Globus pallidus (tissue), 1 donor: ENCODE data around the gene ITPKB.

Source experiments
- DNase-seq: peaks from one replicate; pipeline ENCODE4 v3.0.0-alpha.2; 2015; ENCODE audit warnings: low spot score

Gene ITPKB

GRCh38 chr1:226704169-226704937, 34.7 kb downstream of the ITPKB start:
- no peak for DNase-seq

- peak; percentile 78 for DNase-seq
Measured at GRCh38 chr1:226702957-226703831, 35.9 kb downstream of the ITPKB start.

- no peak for DNase-seq
Measured at GRCh38 chr1:226702318-226702956, 36.6 kb downstream of the ITPKB start.

GRCh38 chr1:226700861-226701260, 38.2 kb downstream of the ITPKB start:
- no peak for DNase-seq

GRCh38 chr1:226699166-226699565, 39.9 kb downstream of the ITPKB start:
- DNase-seq = no peak

- no peak for DNase-seq
Measured at GRCh38 chr1:226698659-226699058, 40.4 kb downstream of the ITPKB start.

- DNase-seq = no peak
Measured at GRCh38 chr1:226697929-226698544, 41.0 kb downstream of the ITPKB start.

GRCh38 chr1:226697151-226697928, 41.7 kb downstream of the ITPKB start:
- no peak for DNase-seq

- DNase-seq = no peak
Measured at GRCh38 chr1:226696547-226696946, 42.5 kb downstream of the ITPKB start.

GRCh38 chr1:226695335-226695900, 43.7 kb downstream of the ITPKB start:
- no peak for DNase-seq

GRCh38 chr1:226692823-226693222, 46.3 kb downstream of the ITPKB start:
- no peak for DNase-seq

- no peak for DNase-seq
Measured at GRCh38 chr1:226692051-226692792, 46.9 kb downstream of the ITPKB start.

- DNase-seq = no peak
Measured at GRCh38 chr1:226691247-226691646, 47.8 kb downstream of the ITPKB start.

- DNase-seq = no peak
Measured at GRCh38 chr1:226690460-226690982, 48.6 kb downstream of the ITPKB start.

GRCh38 chr1:226688808-226689207, 50.3 kb downstream of the ITPKB start:
- peak; percentile 71 for DNase-seq

GRCh38 chr1:226688056-226688748, 50.9 kb downstream of the ITPKB start:
- DNase-seq = peak; percentile 95

GRCh38 chr1:226687426-226687825, 51.7 kb downstream of the ITPKB start:
- DNase-seq = no peak

- DNase-seq = no peak
Measured at GRCh38 chr1:226686440-226687425, 52.3 kb downstream of the ITPKB start.
